DND-41 (cell line): Measurements from ENCODE around the gene PGF.

Experiments
- ATAC-seq: fragments of 200-7000 bp; cut with Tn5 transposase; 3 replicates; pipeline ENCODE4 v1.9.1; 2021; ENCODE audit warnings: low read depth; ENCODE audit not compliant: insufficient read depth
- DNase-seq: peaks from one replicate; pipeline ENCODE4 v3.0.0-alpha.2; 2020
- H2AFZ ChIP-seq: 2 replicates; pipeline ENCODE4 v1.6.0; 2012; ENCODE audit warnings: low read depth, low read length
- H3K27ac ChIP-seq: 2 replicates; pipeline ENCODE4 v1.5.1; 2012; ENCODE audit warnings: low read length, inconsistent platforms
- H3K27me3 ChIP-seq: fragments of 200-600 bp; sonication (generic); 2 replicates; pipeline ENCODE4 v1.6.0; 2012; ENCODE audit warnings: low read length, mild to moderate bottlenecking, inconsistent platforms; ENCODE audit not compliant: insufficient read depth, poor library complexity
- H3K36me3 ChIP-seq: 2 replicates; pipeline ENCODE4 v1.5.1; 2012; ENCODE audit warnings: low read length, inconsistent platforms; ENCODE audit not compliant: insufficient read depth
- H3K4me1 ChIP-seq: 2 replicates; pipeline ENCODE4 v1.5.1; 2012; ENCODE audit warnings: mild to moderate bottlenecking, low read length; ENCODE audit not compliant: insufficient read depth
- H3K4me2 ChIP-seq: 2 replicates; pipeline ENCODE4 v1.6.0; 2012; ENCODE audit warnings: mild to moderate bottlenecking, moderate library complexity, low read length, inconsistent platforms; ENCODE audit not compliant: insufficient read depth
- H3K4me3 ChIP-seq, 2 experiments: fragments of 200-600 bp in 1 of 2; shearing (Covaris generic) in 1 of 2; 2 replicates each; pipeline ENCODE4 v1.5.1; 2012 to 2016; ENCODE audit warnings: inconsistent platforms in 2 of 2, low read length in 2 of 2, mild to moderate bottlenecking in 2 of 2, low read depth in 1 of 2, moderate library complexity in 1 of 2
- H3K79me2 ChIP-seq: 2 replicates; pipeline ENCODE4 v1.6.0; 2012; ENCODE audit warnings: low read length, inconsistent platforms; ENCODE audit not compliant: insufficient read depth
- H3K9ac ChIP-seq: 2 replicates; pipeline ENCODE4 v1.6.0; 2012; ENCODE audit warnings: low read depth, mild to moderate bottlenecking, inconsistent platforms, low read length, moderate library complexity
- H3K9me3 ChIP-seq: 2 replicates; pipeline ENCODE4 v1.5.1; 2012; ENCODE audit warnings: low read length, moderate library complexity, mild to moderate bottlenecking, inconsistent platforms; ENCODE audit not compliant: insufficient read depth, severe bottlenecking
- H4K20me1 ChIP-seq: 2 replicates; pipeline ENCODE4 v1.6.0; 2012; ENCODE audit warnings: low read length; ENCODE audit not compliant: insufficient read depth
- EZH2 ChIP-seq: IDR thresholded peaks from 3 replicates; pipeline ENCODE4 v1.6.1; 2012; ENCODE audit warnings: borderline replicate concordance, low read depth, mild to moderate bottlenecking, moderate library complexity, low read length, inconsistent platforms; ENCODE audit not compliant: severe bottlenecking
- TF ChIP-seq, protein P1 (sequence below): IDR thresholded peaks from 2 replicates; pipeline ENCODE4 v1.5.1; 2012; ENCODE audit warnings: borderline replicate concordance, low read length, moderate library complexity, mild to moderate bottlenecking; ENCODE audit not compliant: poor library complexity, severe bottlenecking; ENCODE audit errors: extremely low read depth

PGF gene

GRCh38 chr14:74893614-74894091 lies 61.7 kb downstream of the PGF start:
- Histone ChIP-seq H3K79me2 (peaks cover 9% of the 10 kb centered on the region), H3K9ac (no peak overlapping the region), H3K36me3 (peaks cover 95% of the 10 kb centered on the region), H4K20me1 (peaks cover 7% of the 10 kb centered on the region; the same call in 1 of the 2 replicates), H3K27me3 (no peaks in the 10 kb centered on the region), H3K4me2 (no peak overlapping the region), H3K4me3 (no peak overlapping the region), H3K4me1 (no peaks in the 10 kb centered on the region), H3K27ac (no peak overlapping the region), H2AFZ (no peak overlapping the region), H3K9me3 (no peaks in the 10 kb centered on the region)
- TF ChIP-seq, protein P1, sequence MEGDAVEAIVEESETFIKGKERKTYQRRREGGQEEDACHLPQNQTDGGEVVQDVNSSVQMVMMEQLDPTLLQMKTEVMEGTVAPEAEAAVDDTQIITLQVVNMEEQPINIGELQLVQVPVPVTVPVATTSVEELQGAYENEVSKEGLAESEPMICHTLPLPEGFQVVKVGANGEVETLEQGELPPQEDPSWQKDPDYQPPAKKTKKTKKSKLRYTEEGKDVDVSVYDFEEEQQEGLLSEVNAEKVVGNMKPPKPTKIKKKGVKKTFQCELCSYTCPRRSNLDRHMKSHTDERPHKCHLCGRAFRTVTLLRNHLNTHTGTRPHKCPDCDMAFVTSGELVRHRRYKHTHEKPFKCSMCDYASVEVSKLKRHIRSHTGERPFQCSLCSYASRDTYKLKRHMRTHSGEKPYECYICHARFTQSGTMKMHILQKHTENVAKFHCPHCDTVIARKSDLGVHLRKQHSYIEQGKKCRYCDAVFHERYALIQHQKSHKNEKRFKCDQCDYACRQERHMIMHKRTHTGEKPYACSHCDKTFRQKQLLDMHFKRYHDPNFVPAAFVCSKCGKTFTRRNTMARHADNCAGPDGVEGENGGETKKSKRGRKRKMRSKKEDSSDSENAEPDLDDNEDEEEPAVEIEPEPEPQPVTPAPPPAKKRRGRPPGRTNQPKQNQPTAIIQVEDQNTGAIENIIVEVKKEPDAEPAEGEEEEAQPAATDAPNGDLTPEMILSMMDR: no peak
- TF ChIP-seq EZH2: no peak
- no peak for ATAC-seq
- no peak for DNase-seq

GRCh38 chr14:74892745-74893144 lies 62.7 kb downstream of the PGF start:
- peaks cover 14% of the 10 kb centered on the region; the same call in 1 of the 2 replicates for H4K20me1 ChIP-seq
- no peak overlapping the region for H3K27ac ChIP-seq
- H3K36me3 ChIP-seq: peaks cover 92% of the 10 kb centered on the region
- H3K79me2 ChIP-seq: peaks cover 18% of the 10 kb centered on the region
- H3K9me3 ChIP-seq: no peaks in the 10 kb centered on the region
- no peak overlapping the region for H3K4me3 ChIP-seq
- H3K9ac ChIP-seq: no peak overlapping the region
- ATAC-seq (no peak), DNase-seq (no peak)
- TF ChIP-seq EZH2: no peak
- TF ChIP-seq, protein P1: no peak
- no peaks in the 10 kb centered on the region for H3K4me1 ChIP-seq
- no peaks in the 10 kb centered on the region for H3K27me3 ChIP-seq
- H3K4me2 ChIP-seq: no peak overlapping the region
- H2AFZ ChIP-seq: no peak overlapping the region

DNA sequence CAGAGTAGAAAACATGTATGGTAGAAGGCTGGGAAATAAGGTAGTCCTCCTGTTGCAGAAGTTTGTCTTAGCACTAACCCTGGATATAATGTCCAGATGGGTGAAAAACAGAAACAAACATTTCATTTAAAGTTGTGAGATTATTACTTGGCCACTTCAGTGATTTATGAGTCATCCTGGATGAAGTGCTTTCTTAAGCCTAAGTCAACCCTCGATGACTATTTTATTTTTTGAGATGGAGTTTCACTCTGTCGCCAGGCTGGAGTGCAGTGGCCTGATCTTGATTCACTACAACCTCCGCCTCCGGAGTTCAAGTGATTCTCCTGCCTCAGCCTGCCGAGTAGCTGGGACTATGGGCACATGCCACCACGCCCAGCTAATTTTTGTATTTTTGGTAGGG lies 63.5 kb downstream of the PGF start:
- Histone ChIP-seq H2AFZ (no peak overlapping the region), H3K36me3 (peaks cover 88% of the 10 kb centered on the region), H3K4me1 (no peaks in the 10 kb centered on the region), H4K20me1 (peaks cover 14% of the 10 kb centered on the region; the same call in 1 of the 2 replicates), H3K9me3 (no peaks in the 10 kb centered on the region), H3K4me3 (no peak overlapping the region), H3K27ac (no peak overlapping the region), H3K27me3 (no peaks in the 10 kb centered on the region), H3K9ac (no peak overlapping the region), H3K4me2 (no peak overlapping the region), H3K79me2 (peaks cover 27% of the 10 kb centered on the region)
- ATAC-seq: no peak
- TF ChIP-seq EZH2: no peak
- TF ChIP-seq, protein P1: no peak
- no peak for DNase-seq
